Measurements from ENCODE around the gene TCF23. TPM values are rescaled to one million over a fixed set of nuclear protein-coding genes. Genes with fewer than 3 reads are reported as not detected.

Gene TCF23
- polyA plus RNA-seq, 3 donors = not detected

DNA sequence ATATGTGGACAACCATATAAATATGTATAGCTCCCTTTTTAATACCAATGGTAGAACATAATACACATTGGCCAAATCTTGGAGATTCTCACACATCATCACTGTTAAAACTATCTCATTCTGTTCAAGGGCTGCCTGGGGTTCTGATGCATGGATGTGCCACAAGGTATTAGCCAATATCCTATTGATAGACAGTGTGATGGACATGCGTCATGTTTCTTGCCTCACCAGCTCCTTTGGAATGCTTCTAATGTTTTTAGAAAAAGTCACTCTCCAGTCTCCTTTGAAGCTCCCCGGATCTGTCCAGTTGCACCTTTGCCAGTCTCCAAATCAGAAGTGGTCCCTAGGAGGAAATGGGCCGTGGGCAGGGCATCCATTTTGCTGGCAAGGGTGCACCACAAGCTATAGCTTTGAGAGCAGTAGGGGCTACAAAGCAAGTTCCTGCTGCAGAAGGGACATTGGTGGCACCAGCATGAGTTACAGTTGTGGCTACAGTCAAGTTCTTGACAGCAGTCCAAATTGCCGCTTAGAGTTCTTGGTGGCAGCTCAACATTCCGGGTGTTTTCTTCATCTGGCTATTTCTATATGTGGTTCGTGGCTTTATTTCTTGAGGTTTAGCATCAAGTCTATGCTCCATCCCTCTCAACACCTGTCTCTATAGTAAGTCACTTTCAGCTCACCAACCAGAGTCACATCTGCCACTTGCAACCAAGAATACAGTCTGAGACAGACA lies 38.0 kb downstream of the TCF23 start:
- Mint-ChIP-seq H3K27me3 (ENCODE audit: low read depth in 3 of 3) (peaks cover 1 to 8% (median 2%) of the 10 kb centered on the region in 3 donors), H3K4me3 (no peak overlapping the region), H3K27ac (no peak overlapping the region), H3K36me3 (no peaks in the 10 kb centered on the region), H3K4me1 (peaks cover 2% of the 10 kb centered on the region), H3K9me3 (peaks cover 0 to 2% (median 0%) of the 10 kb centered on the region in 7 donors)
- Histone ChIP-seq H2AFZ (ENCODE audit: insufficient read depth, low read depth, low read length, poor library complexity, severe bottlenecking) (no peak overlapping the region), H3K4me3 (replicated peaks in 1 of 3; ENCODE audit: low read depth in 2 of 3, low read length in 3 of 3) (no peak overlapping the region), H3K9ac (ENCODE audit: insufficient read depth, low read length, poor library complexity, severe bottlenecking) (no peak overlapping the region), H3K36me3 (replicated peaks in 1 of 2; ENCODE audit: control insufficient read depth in 1 of 2, insufficient read depth in 2 of 2, low read length in 2 of 2) (no peaks in the 10 kb centered on the region), H3K9me3 (replicated peaks in 1 of 2; ENCODE audit: control insufficient read depth in 1 of 2, insufficient read depth in 1 of 2, low read length in 2 of 2) (no peaks in the 10 kb centered on the region), H3K4me1 (ENCODE audit: control insufficient read depth in 1 of 2, insufficient read depth in 2 of 2, low read length in 2 of 2) (no peaks in the 10 kb centered on the region), H3K27me3 (ENCODE audit: control insufficient read depth in 2 of 2, insufficient read depth in 2 of 2, low read length in 2 of 2) (no peaks in the 10 kb centered on the region), H3K27ac (ENCODE audit: low read depth in 1 of 2, low read length in 2 of 2) (no peak overlapping the region), H3K79me2 (ENCODE audit: insufficient read depth, low read length) (no peaks in the 10 kb centered on the region), H3K4me2 (replicated peaks; ENCODE audit: extremely low read depth, low read length, poor library complexity, severe bottlenecking) (no peak overlapping the region), H4K20me1 (ENCODE audit: insufficient read depth, low read length) (no peaks in the 10 kb centered on the region)
- no peak for DNase-seq
- WGBS (ENCODE audit: insufficient coverage) = 97% methylated on average over 3 of the region's 6 CpGs
- TF ChIP-seq CTCF (IDR thresholded peaks at IDR 0.05) = no peak
- intact Hi-C loops (cut with micrococcal nuclease) = no loop called here

DNA sequence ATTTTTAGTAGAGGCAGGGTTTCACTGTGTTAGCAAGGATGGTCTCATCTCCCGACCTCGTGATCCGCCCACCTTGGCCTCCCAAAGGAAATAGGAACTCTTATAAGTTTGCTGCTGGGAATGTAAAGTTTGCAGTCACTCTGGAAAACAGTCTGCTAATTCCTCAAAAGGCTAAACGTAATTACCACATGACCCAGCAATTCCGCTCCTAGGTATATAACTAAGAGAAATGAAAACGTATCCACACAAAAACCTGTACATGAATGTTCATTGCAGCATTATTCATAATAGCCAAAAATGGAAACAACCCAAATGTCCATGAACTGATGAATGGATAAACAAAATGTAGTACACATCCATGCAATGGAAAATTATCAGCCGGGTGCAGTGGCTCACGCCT lies 41.2 kb downstream of the TCF23 start:
- no peaks in the 10 kb centered on the region for H3K9me3 ChIP-seq (replicated peaks in 1 of 2; ENCODE audit: control insufficient read depth in 1 of 2, insufficient read depth in 1 of 2, low read length in 2 of 2)
- TF ChIP-seq CTCF (IDR thresholded peaks at IDR 0.05) = no peak
- Mint-ChIP-seq H3K4me1 (peaks cover 5% of the 10 kb centered on the region), H3K9me3 (peaks cover 0 to 2% (median 0%) of the 10 kb centered on the region in 7 donors), H3K27me3 (ENCODE audit: low read depth in 3 of 3) (peaks cover 1 to 14% (median 4%) of the 10 kb centered on the region in 3 donors), H3K36me3 (no peaks in the 10 kb centered on the region), H3K4me3 (no peak overlapping the region), H3K27ac (no peak overlapping the region)
- H3K4me2 ChIP-seq (replicated peaks; ENCODE audit: extremely low read depth, low read length, poor library complexity, severe bottlenecking) = no peak overlapping the region
- no peak overlapping the region for H3K27ac ChIP-seq (ENCODE audit: low read depth in 1 of 2, low read length in 2 of 2)
- intact Hi-C loops (cut with micrococcal nuclease) = no loop called here
- no peaks in the 10 kb centered on the region for H3K4me1 ChIP-seq (ENCODE audit: control insufficient read depth in 1 of 2, insufficient read depth in 2 of 2, low read length in 2 of 2)
- H3K27me3 ChIP-seq (ENCODE audit: control insufficient read depth in 2 of 2, insufficient read depth in 2 of 2, low read length in 2 of 2) = no peaks in the 10 kb centered on the region
- no CpG with 5 or more reads among the region's 8 CpGs for WGBS (ENCODE audit: insufficient coverage)
- H4K20me1 ChIP-seq (ENCODE audit: insufficient read depth, low read length) = no peaks in the 10 kb centered on the region
- H3K79me2 ChIP-seq (ENCODE audit: insufficient read depth, low read length) = no peaks in the 10 kb centered on the region
- H3K9ac ChIP-seq (ENCODE audit: insufficient read depth, low read length, poor library complexity, severe bottlenecking) = no peak overlapping the region
- DNase-seq = no peak
- no peak overlapping the region for H3K4me3 ChIP-seq (replicated peaks in 1 of 3; ENCODE audit: low read depth in 2 of 3, low read length in 3 of 3)
- no peak overlapping the region for H2AFZ ChIP-seq (ENCODE audit: insufficient read depth, low read depth, low read length, poor library complexity, severe bottlenecking)
- no peaks in the 10 kb centered on the region for H3K36me3 ChIP-seq (replicated peaks in 1 of 2; ENCODE audit: control insufficient read depth in 1 of 2, insufficient read depth in 2 of 2, low read length in 2 of 2)
